GM19240 (cell line): Measurements from ENCODE around the gene CERK.

Experiments
- DNase-seq: peaks from one replicate; pipeline ENCODE4 v3.0.0; 2011; ENCODE audit warnings: low spot score; ENCODE audit not compliant: insufficient read length

Gene CERK

DNA sequence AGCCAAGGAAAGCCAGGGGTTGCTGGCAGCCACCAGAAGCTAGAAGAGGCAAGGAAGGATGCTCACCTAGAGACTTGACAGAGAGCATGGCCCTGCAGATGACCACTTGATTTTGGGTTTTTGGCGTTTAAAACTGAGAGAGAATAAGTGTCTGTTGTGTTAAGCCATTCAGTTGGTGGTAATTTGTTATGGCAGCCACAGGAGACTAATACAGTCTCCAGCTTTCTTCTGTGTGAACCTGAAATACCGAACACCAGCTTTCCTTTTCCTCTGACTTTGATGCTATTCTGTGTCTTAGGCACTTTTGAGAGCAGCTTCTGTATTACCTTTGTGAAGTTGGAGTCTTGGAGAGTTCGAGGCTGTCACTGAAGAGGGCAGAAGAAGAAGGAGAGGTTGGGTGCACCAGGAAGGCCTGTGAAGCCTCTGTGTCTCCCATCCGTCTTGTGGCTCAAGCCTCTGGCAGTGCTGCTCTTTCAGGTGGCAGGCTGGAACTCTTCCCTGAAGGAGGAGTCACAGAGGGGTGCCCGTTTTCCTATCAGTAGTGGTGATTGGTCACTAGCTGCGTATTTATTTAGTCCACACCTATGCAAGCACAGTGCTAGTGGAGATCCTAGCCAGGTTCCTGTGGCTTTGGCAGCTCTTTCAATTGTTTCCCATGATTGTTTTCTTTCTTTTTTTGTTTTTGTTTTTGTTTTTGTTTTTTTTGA is 26.9 kb upstream of the CERK start:
- DNase-seq, result no peak

DNA sequence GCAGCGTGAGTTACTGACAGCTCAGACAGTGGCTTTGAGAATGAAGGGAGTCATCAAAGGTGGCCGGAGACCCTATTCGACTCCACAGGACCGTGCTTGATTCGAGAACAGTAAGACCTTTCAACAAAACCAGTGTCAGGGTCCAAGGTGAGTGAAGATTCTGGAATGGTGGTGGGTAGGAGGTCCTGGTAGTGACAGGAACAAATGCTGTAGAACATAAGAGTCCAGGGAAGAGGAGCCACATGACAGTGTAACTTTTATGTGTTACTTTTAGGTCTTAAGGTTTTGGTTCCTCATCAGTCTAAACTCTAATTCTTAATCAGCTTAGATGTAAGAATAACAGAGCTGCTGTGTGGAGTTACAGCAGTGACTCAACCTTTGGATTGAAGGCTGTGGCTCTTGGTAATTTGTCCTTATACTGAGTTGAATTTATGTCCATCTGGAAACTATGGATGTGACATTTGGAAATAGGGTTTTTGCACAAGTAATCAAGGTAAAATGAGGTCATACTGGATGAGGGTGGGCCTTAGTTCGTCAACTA is 26.2 kb upstream of the CERK start:
- no peak for DNase-seq

DNA sequence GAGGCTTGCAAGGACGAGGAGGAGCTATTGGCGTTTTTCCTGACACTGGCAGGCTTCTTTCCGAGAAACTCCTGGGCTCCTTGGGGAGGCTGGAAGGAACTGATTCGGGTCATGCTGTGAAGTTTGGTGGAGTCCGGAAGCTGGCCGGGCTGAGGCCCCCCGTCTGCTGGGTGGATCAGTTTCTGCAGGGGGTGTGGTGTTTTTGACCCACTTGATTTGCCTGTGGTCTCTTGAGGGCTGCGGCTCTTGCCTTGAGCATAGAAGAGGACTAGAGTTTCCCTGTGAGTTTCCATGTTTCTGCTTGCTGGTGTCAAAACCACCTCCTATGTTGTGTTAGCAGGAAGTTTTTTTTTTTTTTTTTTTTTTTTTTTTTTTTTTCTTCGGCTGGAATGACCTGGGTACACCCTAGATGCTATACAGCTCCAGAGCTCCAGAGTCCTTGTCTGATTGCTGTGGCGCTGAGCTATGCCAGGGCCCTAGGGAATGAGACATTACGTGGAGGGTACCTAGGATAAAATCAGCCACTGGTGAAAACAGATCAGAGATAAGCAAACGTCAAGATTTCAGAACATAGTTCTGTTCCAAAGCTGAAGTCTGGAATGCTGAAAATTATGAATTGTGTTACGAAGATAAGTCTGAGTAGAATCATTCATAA is 25.1 kb upstream of the CERK start:
- DNase-seq, result peak; percentile 75

DNA sequence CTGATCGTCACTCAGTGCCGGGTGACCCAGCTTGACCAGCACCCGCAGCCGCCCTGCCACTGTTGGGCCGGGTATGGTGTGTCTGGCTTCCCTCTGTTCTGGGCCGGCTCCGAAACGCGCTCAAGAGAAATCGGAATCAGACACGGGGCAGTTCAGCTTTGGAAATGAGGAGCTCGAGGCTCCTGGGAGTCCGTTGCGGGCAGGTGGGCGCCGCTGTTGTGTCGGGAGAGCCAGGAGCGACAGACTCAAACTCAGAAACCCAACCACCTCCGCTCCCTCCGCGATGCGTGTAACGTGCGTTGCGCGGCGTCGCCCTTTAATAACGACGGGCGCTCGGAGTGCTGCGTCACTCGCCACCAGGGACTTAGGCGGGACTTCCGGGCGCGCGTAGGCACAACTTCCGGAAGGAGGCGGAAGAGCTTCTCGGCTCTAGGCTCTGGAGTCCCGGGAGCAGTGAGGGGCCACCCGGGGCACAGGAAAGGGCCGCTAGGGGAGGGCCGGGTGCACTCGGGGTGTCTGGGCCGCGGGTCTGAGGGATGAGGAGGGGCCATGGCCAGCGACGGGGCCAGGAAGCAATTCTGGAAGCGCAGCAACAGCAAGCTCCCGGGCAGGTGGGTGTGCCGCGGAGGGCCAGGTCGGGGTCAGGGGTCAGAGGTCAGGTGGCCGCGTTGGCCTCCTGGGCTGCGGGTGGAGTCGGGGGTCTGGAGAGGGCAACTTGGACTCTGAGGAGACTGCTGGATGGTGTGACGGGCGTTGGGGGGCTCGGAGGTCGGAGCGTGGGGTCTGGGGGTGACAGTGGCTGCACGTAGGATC is 24.4 kb upstream of the CERK start, which contains the start of gene TBC1D22A:
TBC1D22A (plus strand) TSS at position 413 of the 813 bp plus-strand sequence; CDS start at position 550, 137 bp downstream.
- peak; percentile 92 for DNase-seq

DNA sequence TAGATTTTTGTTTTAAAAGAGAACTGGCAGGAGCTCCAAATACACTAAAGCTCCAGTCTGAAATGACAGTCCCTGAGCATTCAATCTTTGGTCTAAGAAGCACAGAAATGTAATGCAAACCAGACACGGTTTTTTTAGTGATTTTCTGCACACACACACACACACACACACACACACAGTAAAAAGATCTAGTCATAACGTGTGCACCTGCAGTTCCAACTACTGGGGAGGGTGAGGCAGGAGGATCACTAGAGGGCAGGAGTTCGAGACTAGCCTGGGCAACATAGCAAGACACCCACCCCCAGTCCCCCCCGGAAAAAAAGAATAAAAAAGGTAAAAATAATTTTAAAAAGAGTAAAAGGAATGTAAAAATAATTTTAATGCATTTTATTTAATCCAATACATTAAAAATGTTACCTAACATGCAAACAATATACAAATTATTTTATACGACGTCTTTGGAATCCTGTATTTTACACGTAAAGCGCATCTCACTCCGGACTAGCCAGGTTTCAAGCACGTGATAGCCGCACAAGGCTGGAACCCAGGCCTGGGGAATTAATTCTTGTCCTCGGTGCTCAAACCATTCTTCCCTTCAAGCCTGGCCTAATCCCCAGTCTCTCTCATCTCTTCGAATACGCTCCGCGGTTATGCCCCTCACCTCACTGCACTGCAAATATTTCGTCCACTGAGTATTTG is 23.6 kb upstream of the CERK start:
- DNase-seq, result no peak

DNA sequence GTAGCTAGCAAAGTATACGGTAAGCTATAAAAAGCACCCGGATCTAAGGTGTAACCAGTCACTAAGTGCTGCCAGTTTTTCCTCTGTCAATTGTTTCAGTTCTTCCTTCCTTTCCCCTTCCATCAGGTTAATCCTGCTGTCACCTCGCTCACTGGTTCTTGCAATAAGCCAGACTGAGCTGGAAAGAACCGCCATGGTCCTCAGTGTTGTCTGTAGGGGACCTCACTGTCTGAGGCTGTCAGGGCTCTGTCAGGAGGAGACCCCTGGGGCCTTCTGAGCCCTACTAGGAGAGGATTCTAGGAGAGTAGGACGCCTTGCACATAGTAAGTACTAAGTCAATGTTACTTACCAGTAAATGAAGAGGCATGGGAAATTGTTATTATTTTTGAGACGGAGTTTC is 23.0 kb upstream of the CERK start:
- DNase-seq, result no peak

DNA sequence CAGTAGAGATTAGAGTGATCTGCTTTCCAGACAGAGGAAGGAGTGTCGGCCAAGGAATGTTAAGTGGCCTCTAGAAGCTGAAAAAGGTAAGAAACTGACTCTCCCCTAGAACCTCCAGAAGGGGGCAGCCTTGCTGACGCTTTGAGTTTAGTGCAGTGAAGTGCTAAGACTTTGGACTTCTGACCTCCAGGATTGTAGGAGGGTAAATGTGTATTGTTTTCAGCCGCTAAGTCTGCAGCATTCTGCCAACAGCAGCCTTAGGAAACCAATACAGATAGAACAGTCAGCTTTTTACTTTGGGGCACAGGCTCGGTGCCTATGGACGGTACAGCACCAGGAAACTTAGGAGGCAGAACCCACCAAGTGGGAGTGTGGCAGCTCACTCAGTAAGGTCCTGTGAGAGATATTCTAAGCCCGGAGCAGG is 20.8 kb upstream of the CERK start:
- DNase-seq, result no peak

DNA sequence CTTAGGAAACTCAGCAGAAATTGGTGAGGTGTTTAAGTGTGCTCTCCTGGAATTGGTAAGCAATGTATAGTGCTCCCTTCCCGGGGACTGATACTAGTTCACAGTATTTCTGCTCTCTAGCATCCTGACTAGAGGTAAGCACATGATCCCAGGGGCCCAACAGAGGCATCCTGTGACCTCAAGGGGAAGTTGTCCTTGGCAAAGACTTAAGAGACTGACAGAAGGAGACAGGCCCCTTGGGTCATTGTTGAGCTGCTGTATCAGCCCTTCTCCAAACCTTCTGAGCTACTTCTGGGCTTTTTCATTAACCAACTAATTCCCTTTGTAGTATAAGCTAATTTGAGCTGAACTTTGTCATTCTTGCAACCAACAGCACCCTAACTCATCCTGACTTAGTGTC is 20.1 kb upstream of the CERK start:
- no peak for DNase-seq

DNA sequence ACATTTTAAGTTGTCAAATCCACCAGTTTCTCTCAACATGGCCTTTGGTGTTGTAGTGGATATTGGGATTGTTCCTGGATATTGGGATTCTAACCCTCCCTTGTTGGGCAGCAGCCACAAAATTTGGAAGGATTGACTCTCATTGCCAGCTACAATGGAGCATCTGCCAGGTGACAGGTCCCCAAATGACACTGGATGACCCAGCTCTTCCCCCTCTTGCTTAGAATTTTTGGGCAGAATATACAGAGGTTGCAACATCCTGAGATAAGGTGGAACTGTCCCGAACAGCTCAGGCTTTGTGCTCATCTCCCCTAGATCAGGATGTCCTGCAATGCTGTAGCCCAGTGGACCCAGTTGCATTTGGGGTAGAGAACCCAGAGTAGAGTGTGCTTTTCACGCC is 19.1 kb upstream of the CERK start:
- DNase-seq, result no peak

DNA sequence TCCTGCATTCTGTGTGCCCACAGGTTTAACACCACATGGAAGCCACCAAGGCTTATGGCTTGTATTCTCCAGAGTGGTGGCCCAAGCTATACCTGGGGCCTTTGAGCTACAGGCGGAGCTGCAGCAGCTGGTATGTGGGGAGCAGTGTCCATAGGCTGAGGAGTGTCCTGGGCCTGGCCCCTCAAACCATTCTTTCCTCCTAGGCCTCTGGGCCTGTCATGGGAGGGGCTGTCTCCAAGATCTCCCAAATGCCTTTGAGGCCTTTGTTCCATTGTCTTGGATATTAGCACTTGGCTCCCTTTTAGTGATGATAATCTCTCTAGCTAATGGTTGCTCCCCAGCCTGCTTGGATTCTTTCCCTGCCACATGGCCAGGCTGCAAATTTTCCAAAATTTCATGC is 18.0 kb upstream of the CERK start:
- no peak for DNase-seq

DNA sequence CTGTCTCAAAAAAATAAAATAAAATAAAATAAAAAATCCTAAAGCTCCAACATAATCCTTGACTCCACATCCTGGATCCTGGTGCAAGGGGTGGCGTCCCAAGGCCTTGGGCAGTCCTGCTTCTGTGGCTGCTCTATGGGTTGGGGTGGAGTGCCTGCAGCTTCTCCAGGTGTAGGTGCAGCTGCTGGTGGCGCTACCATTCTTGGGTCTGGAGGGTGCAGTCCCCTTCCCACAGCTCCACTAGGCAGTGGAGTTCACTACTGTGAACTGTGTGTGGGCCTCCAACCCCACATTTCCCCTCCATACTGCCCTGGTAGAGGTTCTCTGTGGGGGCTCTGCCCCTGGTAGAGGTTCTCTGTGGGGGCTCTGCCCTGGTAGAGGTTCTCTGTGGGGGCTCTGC is 17.5 kb upstream of the CERK start:
- no peak for DNase-seq

DNA sequence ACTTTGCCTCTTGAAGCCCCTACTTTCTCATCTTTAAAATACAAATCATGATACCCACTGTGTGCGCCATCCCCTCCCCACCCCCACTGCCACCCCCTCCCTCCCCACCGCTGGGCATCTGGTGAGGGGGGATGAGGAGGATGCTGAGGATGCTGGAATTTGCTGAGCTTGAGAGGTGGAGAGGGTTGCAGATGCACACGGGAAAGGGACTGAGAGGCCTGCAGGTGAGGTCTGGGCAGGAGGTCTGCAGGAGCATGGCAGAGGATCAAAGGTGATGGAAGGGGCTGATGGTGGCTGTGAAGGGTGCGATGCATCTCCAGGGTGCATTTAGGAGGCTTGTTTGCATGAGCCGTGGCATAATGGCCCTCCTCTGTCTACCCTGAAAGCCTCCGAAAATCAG is 16.8 kb upstream of the CERK start:
- no peak for DNase-seq

DNA sequence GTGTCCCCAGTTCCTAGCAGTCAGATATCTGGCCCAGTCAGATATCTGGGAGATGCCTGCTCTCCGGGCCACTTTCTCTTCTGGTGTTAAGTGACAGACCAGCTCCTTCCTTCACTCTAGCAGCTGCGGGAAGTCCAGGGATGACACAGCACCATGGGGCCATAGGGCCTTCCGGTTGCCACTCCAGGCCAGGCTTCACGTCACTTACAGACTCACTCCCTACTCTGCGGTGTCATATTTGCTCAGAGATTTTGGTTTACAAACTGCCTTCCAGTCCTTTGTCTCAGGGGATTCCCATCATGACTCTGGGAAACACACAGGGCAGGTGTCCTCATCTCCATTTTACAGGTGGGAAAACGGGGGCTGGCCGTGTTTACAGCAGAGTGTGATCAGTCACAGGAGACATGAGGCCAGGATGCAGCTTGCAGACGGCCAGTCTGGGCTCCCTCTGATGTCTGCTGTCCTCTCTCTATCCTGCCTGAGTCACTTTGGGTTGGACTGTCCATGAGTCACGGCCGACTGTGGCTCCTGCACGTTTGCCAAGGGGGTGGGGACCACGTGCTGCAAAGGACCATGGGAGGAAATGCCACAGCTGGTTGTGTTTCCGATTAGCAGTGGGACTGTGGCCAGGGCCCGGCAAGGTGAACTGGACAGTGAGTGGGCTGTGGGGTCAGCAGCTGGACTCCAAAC is 16.2 kb upstream of the CERK start:
- DNase-seq, result no peak

DNA sequence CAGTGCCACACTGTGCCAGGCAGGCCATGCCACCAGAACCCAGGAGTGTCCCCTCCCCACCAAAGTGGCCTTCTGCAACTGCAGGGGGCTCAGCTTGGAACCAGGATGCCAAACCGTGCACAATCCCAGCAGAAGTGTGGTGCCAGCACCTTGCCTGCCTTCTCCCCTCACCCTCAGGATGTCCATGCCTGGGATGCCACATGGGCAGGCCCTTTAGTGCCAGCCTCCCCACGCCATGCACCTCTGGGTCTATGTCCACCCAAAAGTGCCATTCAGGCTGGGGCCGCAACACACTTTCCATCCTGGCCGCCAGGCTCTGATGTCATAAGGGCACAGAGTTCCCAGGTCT is 15.7 kb upstream of the CERK start:
- DNase-seq, result no peak

DNA sequence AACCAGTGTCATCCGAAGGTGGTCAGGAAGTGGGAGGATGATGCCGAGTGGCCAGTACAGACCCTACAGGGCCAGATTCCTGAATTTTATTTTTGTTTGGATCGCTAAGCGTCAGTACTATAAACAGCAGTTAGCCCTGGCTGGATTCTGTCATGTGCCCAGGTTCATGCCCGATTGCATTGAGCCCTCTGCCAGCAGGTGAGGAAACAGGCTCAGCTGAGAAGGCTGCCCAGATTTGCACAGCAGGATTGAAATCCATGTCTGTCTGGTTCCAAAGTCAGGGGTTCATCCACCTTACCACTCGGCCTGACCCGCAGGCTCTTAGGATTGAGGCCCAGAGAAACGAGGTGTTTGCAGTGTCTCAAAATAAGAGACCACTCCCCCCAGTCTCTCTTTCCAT is 15.3 kb upstream of the CERK start:
- DNase-seq, result no peak

DNA sequence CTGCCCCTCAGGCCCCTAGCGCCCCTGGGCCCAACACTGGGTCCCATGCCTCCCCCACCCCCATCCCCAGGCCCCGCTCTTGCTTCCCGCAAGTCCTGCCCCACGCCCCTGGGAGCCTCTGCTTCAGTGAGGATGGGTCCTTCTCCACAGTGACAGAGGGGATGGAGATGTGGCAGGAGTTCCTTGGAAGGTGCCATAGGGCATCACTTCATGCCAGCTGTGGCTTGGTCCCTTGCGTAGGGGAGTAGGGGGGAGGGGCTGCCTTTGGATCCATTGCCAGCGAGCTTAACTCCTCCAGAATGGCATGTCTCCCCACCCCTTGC is 14.9 kb upstream of the CERK start:
- no peak for DNase-seq

DNA sequence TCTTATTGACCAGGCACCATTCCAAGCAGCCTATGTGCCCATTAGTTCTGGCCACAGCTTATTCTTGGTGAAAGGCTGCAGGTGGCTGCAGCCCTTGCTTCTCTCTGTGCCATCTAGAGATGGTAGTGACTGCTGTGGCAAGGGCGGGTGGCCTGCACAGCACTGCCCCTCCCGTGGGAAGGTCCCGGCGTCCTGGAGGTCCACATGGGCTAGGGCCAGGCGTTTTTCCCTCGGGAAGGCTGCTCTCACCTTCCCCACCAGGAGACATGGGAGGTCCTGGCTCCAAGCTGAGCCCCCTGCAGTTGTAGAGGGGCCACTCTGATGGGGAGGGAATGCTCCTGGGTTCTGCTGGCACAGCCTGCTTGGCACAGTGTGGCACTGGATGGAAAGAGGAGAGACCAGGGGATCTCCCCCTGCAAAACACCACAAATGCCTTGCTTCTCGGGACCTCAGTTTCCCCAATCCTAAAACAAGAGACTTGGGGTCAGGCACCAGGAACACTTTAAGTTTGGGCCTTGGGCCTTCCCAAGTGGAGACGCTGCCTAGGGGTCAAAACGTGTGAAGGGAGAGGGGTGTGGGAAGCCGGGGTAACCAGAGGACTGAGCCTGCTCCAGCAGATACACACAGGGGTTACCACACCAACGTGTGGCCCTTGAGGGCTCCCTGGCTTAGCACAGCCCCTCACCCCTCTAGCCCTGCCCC is 14.4 kb upstream of the CERK start:
- DNase-seq, result no peak

DNA sequence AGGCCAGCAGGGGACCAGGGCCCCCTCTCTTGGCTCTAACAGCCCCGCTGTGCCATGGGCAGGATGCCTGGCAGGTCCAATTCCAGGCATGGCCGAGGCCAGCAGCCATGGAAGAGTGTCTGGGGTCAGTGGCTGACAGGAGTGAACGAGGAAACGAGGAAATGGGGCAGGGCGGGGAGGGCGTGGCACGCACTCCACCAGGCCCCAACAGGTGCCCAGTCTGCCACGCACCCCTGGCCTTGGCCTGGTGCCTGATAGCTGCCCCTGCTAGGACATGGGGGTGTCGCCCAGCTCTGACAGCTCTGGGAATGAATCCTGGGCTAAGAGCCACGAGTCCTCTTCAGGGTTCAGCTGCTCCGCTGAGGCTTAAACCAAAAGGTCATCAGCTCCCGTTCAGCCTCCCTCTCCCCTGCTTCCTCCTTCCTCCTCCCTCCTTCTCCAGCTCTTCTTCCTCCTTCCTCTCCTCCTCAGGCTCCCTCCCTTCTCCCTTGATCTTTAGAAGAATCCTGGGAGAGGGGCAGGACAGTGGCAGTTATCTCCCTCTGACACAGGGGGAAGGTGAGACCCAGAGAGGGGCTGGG is 12.9 kb upstream of the CERK start:
- DNase-seq, result no peak

DNA sequence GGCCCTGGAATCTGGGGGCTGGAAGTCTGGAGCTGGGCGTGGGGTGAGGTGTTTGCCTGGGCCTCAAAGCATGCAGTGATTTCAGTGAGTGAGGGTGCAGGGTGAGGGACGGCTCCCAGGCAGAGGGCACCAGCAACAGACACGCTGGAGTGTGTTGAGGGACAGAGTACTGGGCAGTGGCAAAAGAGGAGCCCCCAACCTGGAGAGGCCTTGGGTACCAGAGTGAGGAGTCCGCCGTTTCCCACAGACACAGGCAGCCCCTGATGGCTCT is 12.4 kb upstream of the CERK start:
- no peak for DNase-seq
